GM06990 (cell line): ENCODE results near the gene LZTR1.

Experiments
- DNase-seq: peaks from one replicate; pipeline ENCODE4 v3.0.0-alpha.2; 2011; ENCODE audit not compliant: insufficient read length; ENCODE audit errors: extremely low read depth
- H3K27me3 ChIP-seq: replicated peaks from 2 replicates; pipeline ENCODE4 v1.6.0; 2011; ENCODE audit warnings: low read length; ENCODE audit not compliant: control insufficient read depth, insufficient read depth
- H3K36me3 ChIP-seq: 2 replicates; pipeline ENCODE4 v1.5.1; 2011; ENCODE audit warnings: low read length; ENCODE audit not compliant: control insufficient read depth, insufficient read depth
- H3K4me3 ChIP-seq: replicated peaks from 2 replicates; pipeline ENCODE4 v1.5.1; 2011; ENCODE audit warnings: low read depth, mild to moderate bottlenecking, control low read depth, low read length
- TF ChIP-seq, protein P1 (sequence below): IDR thresholded peaks from 2 replicates; pipeline ENCODE4 v1.5.1; 2011; ENCODE audit warnings: low read length, control low read depth, mild to moderate bottlenecking, inconsistent platforms; ENCODE audit not compliant: insufficient read depth, poor library complexity, severe bottlenecking

LZTR1 gene

DNA sequence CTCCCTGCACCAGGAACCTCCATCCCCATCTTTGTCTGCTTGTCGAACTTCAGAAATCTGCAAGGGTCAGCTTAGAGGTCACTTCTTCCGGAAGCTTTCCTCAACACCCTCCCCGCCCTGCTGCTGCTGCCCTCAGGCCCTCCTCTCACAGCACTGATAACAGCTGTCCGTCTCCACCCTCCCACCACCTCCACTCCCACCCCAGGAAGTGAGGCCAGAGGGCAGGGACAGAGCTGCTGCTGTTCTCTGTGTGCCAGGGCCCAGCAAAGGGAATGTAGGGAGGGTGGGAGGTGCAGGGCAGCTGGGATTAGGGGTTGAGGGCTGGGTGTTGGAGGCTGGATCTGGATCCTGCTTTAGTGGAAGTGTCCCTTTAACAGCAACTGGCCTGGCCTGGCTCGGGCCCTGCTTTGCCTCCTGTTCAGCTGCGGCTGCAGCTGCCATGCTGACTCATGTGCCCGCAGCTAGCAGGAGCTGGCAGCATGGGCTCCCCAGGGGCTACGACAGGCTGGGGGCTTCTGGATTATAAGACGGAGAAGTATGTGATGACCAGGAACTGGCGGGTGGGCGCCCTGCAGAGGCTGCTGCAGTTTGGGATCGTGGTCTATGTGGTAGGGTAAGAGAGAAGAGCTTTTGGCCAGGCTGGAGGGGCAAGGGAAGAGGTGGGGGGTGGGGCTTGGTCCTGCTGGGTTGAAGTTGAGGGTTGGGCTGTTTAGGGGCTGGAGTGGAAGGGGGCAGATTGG is 32.8 kb downstream of the LZTR1 start, which contains the start of gene P2RX6:
Gene P2RX6 (plus strand): TSS at position 440 of the 740 bp plus-strand sequence. CDS start 10 bp downstream, at position 450.
- Histone ChIP-seq H3K27me3 (no peaks in the 10 kb centered on the region; the same call in 1 of the 2 replicates), H3K36me3 (no peaks in the 10 kb centered on the region), H3K4me3 (peak within 1 kb of the TSS; percentile 56)
- DNase-seq, result no peak
- TF ChIP-seq, protein P1, sequence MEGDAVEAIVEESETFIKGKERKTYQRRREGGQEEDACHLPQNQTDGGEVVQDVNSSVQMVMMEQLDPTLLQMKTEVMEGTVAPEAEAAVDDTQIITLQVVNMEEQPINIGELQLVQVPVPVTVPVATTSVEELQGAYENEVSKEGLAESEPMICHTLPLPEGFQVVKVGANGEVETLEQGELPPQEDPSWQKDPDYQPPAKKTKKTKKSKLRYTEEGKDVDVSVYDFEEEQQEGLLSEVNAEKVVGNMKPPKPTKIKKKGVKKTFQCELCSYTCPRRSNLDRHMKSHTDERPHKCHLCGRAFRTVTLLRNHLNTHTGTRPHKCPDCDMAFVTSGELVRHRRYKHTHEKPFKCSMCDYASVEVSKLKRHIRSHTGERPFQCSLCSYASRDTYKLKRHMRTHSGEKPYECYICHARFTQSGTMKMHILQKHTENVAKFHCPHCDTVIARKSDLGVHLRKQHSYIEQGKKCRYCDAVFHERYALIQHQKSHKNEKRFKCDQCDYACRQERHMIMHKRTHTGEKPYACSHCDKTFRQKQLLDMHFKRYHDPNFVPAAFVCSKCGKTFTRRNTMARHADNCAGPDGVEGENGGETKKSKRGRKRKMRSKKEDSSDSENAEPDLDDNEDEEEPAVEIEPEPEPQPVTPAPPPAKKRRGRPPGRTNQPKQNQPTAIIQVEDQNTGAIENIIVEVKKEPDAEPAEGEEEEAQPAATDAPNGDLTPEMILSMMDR, result no peak

GRCh38 chr22:21015466-21016006 is 33.4 kb downstream of the LZTR1 start:
- Histone ChIP-seq H3K4me3 (no peak overlapping the region), H3K27me3 (no peaks in the 10 kb centered on the region; the same call in 1 of the 2 replicates), H3K36me3 (no peaks in the 10 kb centered on the region)
- no peak for DNase-seq
- TF ChIP-seq, protein P1, result no peak

DNA sequence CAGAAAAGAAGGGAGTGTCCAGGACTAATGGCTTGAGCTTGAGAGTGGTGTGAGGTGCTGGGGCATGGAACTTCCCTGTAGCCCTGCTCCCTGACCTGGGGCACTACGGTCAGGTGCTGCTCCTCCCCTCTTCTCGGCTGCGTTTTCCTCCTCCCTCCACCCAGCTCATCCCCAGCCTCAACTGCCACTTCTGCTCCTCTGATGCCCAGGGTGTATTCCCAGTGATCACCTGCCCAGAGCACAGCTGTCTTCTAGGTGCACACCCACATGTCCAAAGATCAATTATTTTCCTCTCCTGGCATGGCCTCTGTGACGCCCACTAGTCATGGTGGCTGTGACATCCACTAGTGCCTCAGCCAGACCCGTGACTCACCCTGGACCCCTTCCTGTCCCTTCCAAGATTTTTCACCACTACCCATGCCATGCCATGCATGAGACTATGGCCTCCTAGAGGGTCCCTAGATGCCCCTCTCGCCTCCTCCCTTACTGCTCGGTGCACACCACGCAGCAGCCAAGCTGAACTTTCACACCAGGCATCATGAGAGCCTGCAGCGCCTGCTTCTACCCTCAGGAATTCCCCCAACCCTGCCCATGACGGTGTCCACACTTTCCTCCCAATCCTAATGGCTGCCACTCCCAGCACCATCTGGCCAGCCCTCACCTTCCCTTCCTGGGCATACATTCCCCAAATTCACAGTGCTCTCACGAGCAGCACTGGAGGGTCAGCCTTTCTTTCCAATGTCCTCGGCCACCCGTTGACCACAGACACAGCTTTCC is 34.7 kb downstream of the LZTR1 start:
- TF ChIP-seq, protein P1, result no peak
- Histone ChIP-seq H3K36me3 (no peaks in the 10 kb centered on the region), H3K4me3 (no peak overlapping the region), H3K27me3 (no peaks in the 10 kb centered on the region; the same call in 1 of the 2 replicates)
- DNase-seq, result no peak

DNA sequence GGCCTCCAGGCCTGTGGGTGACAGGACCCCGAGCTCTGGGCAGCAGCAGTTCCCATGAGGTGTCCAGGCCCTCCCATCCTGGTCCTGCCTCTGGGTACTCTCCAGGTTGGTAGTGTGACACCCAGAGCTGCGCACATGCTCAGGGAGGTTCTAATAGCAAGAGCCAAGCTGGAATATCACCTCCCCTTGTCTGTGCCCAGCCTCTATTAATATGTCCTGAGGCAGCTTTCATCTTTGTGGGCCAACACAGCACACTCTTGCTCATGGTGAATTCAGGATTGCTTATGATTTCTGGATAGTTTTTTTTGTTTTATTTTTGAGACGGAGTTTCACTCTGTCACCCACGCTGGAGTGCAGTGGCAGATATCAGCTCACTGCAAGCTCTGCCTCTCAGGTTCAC is 36.2 kb downstream of the LZTR1 start:
- no peaks in the 10 kb centered on the region for H3K36me3 ChIP-seq
- no peak for DNase-seq
- TF ChIP-seq, protein P1, result no peak
- no peaks in the 10 kb centered on the region; the same call in 1 of the 2 replicates for H3K27me3 ChIP-seq
- no peak overlapping the region for H3K4me3 ChIP-seq

- Histone ChIP-seq H3K4me3 (no peak overlapping the region), H3K27me3 (no peaks in the 10 kb centered on the region; the same call in 1 of the 2 replicates), H3K36me3 (no peaks in the 10 kb centered on the region)
- no peak for DNase-seq
- TF ChIP-seq, protein P1, result peak; percentile 63
Observed at GRCh38 chr22:21020802-21021429, 38.8 kb downstream of the LZTR1 start.
